Muscle of arm (tissue), 12 donors: ENCODE data around the gene VAV1. TPM values are rescaled to one million over a fixed set of nuclear protein-coding genes. Genes with fewer than 3 reads are reported as not detected.
"Not testable (repeated sequence)": the region's sequence is repeated elsewhere in the genome, so short reads cannot be mapped to it uniquely, and the experiment has no call there.

Experiments
- DNase-seq: peaks from one replicate; pipeline ENCODE4 v3.0.0-alpha.2; 2013
- polyA plus RNA-seq, 12 donors: library from polyadenylated mRNA; unstranded; fragments of 120-200 nt; gene quantifications; one replicate each; pipeline ENCODE4 v1.2.1, GENCODE V29; 2013; ENCODE audit not compliant: insufficient read length in 12 of 12

VAV1 gene
- polyA plus RNA-seq, 12 donors = 1.1 to 5.1 (median 2.0) TPM; not detected in 2

GRCh38 chr19:6754653-6755463 is 17.6 kb upstream of the VAV1 start:
- no peak for DNase-seq

GRCh38 chr19:6760606-6761005 is 11.9 kb upstream of the VAV1 start:
- no peak for DNase-seq

- DNase-seq = no peak
Observed at GRCh38 chr19:6761053-6761676, 11.3 kb upstream of the VAV1 start.

GRCh38 chr19:6762253-6762797 is 10.2 kb upstream of the VAV1 start:
- DNase-seq = not testable (repeated sequence)

- DNase-seq = no peak
Observed at GRCh38 chr19:6765738-6766356, 6.7 kb upstream of the VAV1 start.

GRCh38 chr19:6766357-6767080 is 6.0 kb upstream of the VAV1 start:
- no peak for DNase-seq

GRCh38 chr19:6767081-6767356 is 5.5 kb upstream of the VAV1 start:
- DNase-seq = no peak

- no peak for DNase-seq
Observed at GRCh38 chr19:6767357-6768235, 4.9 kb upstream of the VAV1 start, which contains the start of gene SH2D3A. Gene SH2D3A, minus strand, starts transcription at chr19:6767435. Its CDS starts 3,687 bp downstream, at chr19:6763748.

GRCh38 chr19:6768236-6768785 is 4.2 kb upstream of the VAV1 start:
- no peak for DNase-seq

GRCh38 chr19:6769006-6769619 is 3.4 kb upstream of the VAV1 start:
- no peak for DNase-seq

GRCh38 chr19:6771648-6772027 is 870 bp upstream of the VAV1 start:
- not testable (repeated sequence) for DNase-seq

- DNase-seq = no peak
Observed at GRCh38 chr19:6772866-6773322, 386 bp downstream of the VAV1 start.

- no peak for DNase-seq
Observed at GRCh38 chr19:6773323-6773931, 919 bp downstream of the VAV1 start.

GRCh38 chr19:6774821-6775707 is 2.6 kb downstream of the VAV1 start:
- no peak for DNase-seq

GRCh38 chr19:6776045-6776444 is 3.5 kb downstream of the VAV1 start:
- DNase-seq = not testable (repeated sequence)

GRCh38 chr19:6776999-6777398 is 4.5 kb downstream of the VAV1 start:
- no peak for DNase-seq

GRCh38 chr19:6777434-6777833 is 4.9 kb downstream of the VAV1 start:
- DNase-seq = no peak

GRCh38 chr19:6778386-6778785 is 5.9 kb downstream of the VAV1 start:
- no peak for DNase-seq

- no peak for DNase-seq
Observed at GRCh38 chr19:6779206-6779605, 6.7 kb downstream of the VAV1 start.
